H1 (cell line): Measurements from ENCODE around the gene FAM9B. TPM values are rescaled to one million over a fixed set of nuclear protein-coding genes. Genes with fewer than 3 reads are reported as not detected.

Experiments used
- CTCF ChIA-PET: fragments of 300-600 bp; sonication (Branson Sonifier 250); formaldehyde crosslinking; loops from one replicate; lab custom pipeline; 2021; ENCODE audit not compliant: partially characterized antibody; lab: Charles Lee
- POLR2A ChIA-PET: fragments of 300-600 bp; sonication (Branson Sonifier 250); formaldehyde crosslinking; loops from one replicate; lab custom pipeline; 2021; ENCODE audit warnings: inconsistent platforms; ENCODE audit not compliant: partially characterized antibody; lab: Charles Lee
- DNase-seq, 2 experiments: peaks; one replicate each; pipeline versions ENCODE4 v3.0.0 to v3.0.0-alpha.2; 2010 to 2022; ENCODE audit warnings: low spot score in 2 of 2, low read depth in 1 of 2, mixed read lengths in 1 of 2
- FAIRE-seq: peaks from 2 replicates; lab custom pipeline; 2011; peaks lifted over from hg19 to GRCh38; lab: Jason Lieb, UNC
- H2AFZ ChIP-seq: 2 replicates; pipeline ENCODE4 v1.8.1; 2012; ENCODE audit warnings: low read length, inconsistent platforms
- H2AK5ac ChIP-seq: 2 replicates; pipeline ENCODE4 v1.6.1; 2013; ENCODE audit warnings: low read depth, low read length
- H2BK120ac ChIP-seq: replicated peaks from 2 replicates; pipeline ENCODE3; 2013; ENCODE audit warnings: low read depth, low read length, inconsistent platforms
- H2BK12ac ChIP-seq: 2 replicates; pipeline ENCODE4 v1.6.1; 2013; ENCODE audit warnings: low read depth, low read length
- H2BK15ac ChIP-seq: 2 replicates; pipeline ENCODE4 v1.6.1; 2013; ENCODE audit warnings: low read length
- H2BK20ac ChIP-seq: 2 replicates; pipeline ENCODE4 v1.6.1; 2013; ENCODE audit warnings: low read length
- H2BK5ac ChIP-seq: 2 replicates; pipeline ENCODE4 v1.6.1; 2013; ENCODE audit warnings: low read depth, low read length
- H3K14ac ChIP-seq: 2 replicates; pipeline ENCODE4 v1.6.1; 2013; ENCODE audit warnings: inconsistent platforms; ENCODE audit not compliant: insufficient read length
- H3K18ac ChIP-seq: 2 replicates; pipeline ENCODE4 v1.6.1; 2013; ENCODE audit warnings: low read length; ENCODE audit errors: extremely low read depth
- H3K23ac ChIP-seq: 2 replicates; pipeline ENCODE4 v1.6.1; 2013; ENCODE audit warnings: inconsistent platforms; ENCODE audit not compliant: insufficient read length
- H3K23me2 ChIP-seq: 2 replicates; pipeline ENCODE4 v1.6.1; 2013; ENCODE audit warnings: low read depth, low read length
- H3K27ac ChIP-seq: 2 replicates; pipeline ENCODE4 v1.6.1; 2011; ENCODE audit warnings: low read depth, low read length, inconsistent platforms
- H3K27me3 ChIP-seq, 4 experiments: replicated peaks in 1 of 4; 1 replicate in 1 of 4; 2 replicates in 3 of 4; pipeline versions ENCODE4 v1.6.1 to v1.8.1; 2011 to 2013; ENCODE audit warnings: low read length in 3 of 4, mild to moderate bottlenecking in 3 of 4, inconsistent platforms in 2 of 4, mixed read lengths in 2 of 4, moderate library complexity in 1 of 4; ENCODE audit not compliant: control insufficient read depth in 3 of 4, insufficient read depth in 3 of 4; ENCODE audit errors: extremely low read depth in 1 of 4
- H3K36me3 ChIP-seq, 4 experiments: 2 replicates each; pipeline versions ENCODE4 v1.6.1 to v1.8.1; 2011 to 2013; ENCODE audit warnings: mild to moderate bottlenecking in 4 of 4, low read length in 3 of 4, moderate library complexity in 2 of 4, control low read depth in 1 of 4, inconsistent platforms in 1 of 4; ENCODE audit not compliant: insufficient read depth in 4 of 4, control insufficient read depth in 2 of 4
- H3K4ac ChIP-seq: replicated peaks from 2 replicates; pipeline ENCODE3; 2013; ENCODE audit warnings: low read length, low read depth, mixed read lengths, inconsistent platforms; ENCODE audit not compliant: insufficient read length
- H3K4me1 ChIP-seq, 4 experiments: replicated peaks in 1 of 4; 1 replicate in 1 of 4; 2 replicates in 3 of 4; pipeline versions ENCODE4 v1.6.1 to v1.8.1; 2011 to 2013; ENCODE audit warnings: low read length in 3 of 4, inconsistent platforms in 2 of 4, mixed read lengths in 1 of 4; ENCODE audit not compliant: insufficient read depth in 4 of 4, control insufficient read depth in 3 of 4
- H3K4me2 ChIP-seq, 2 experiments: 2 replicates each; pipeline versions ENCODE4 v1.6.1 to v1.8.1; 2011 to 2013; ENCODE audit warnings: low read depth in 2 of 2, low read length in 2 of 2, control low read depth in 1 of 2, inconsistent platforms in 1 of 2, mild to moderate bottlenecking in 1 of 2; ENCODE audit not compliant: insufficient read depth in 1 of 2
- H3K4me3 ChIP-seq, 4 experiments: fragments of 200-600, 300-600 bp in 1 of 4; sonication (generic), shearing (Covaris generic), sonication (Bioruptor Twin) in 1 of 4; 2 replicates each; pipeline versions ENCODE4 v1.5.1 to v1.8.1; 2011 to 2016; ENCODE audit warnings: low read length in 4 of 4, low read depth in 3 of 4, control low read depth in 2 of 4, inconsistent platforms in 2 of 4, mild to moderate bottlenecking in 2 of 4, mixed read lengths in 1 of 4, moderate library complexity in 1 of 4; ENCODE audit not compliant: insufficient read depth in 2 of 4; ENCODE audit errors: extremely low read depth in 1 of 4
- H3K56ac ChIP-seq: replicated peaks from 2 replicates; pipeline ENCODE3; 2013; ENCODE audit warnings: low read depth, mild to moderate bottlenecking, mixed read lengths, low read length, inconsistent platforms; ENCODE audit not compliant: insufficient read length
- H3K79me1 ChIP-seq: 2 replicates; pipeline ENCODE4 v1.6.1; 2013; ENCODE audit warnings: low read depth, low read length, control low read depth
- H3K79me2 ChIP-seq, 2 experiments: 2 replicates each; pipeline versions ENCODE4 v1.6.1 to v1.8.1; 2012 to 2013; ENCODE audit warnings: low read length in 2 of 2, mild to moderate bottlenecking in 2 of 2, inconsistent platforms in 1 of 2; ENCODE audit not compliant: insufficient read depth in 2 of 2, control insufficient read depth in 1 of 2
- H3K9ac ChIP-seq, 4 experiments: replicated peaks in 1 of 4; 1 replicate in 1 of 4; 2 replicates in 3 of 4; pipeline versions ENCODE4 v1.6.1 to v1.8.1; 2011 to 2013; ENCODE audit warnings: low read depth in 3 of 4, low read length in 3 of 4, control low read depth in 2 of 4, mild to moderate bottlenecking in 2 of 4, moderate library complexity in 2 of 4, inconsistent platforms in 1 of 4; ENCODE audit errors: extremely low read depth in 1 of 4
- H3K9me3 ChIP-seq, 2 experiments: 2 replicates each; pipeline versions ENCODE4 v1.6.1 to v1.8.1; 2012 to 2013; ENCODE audit warnings: mild to moderate bottlenecking in 2 of 2, moderate library complexity in 2 of 2, control low read depth in 1 of 2, inconsistent platforms in 1 of 2, low read depth in 1 of 2, low read length in 1 of 2, mixed read lengths in 1 of 2; ENCODE audit not compliant: insufficient read depth in 2 of 2
- H4K20me1 ChIP-seq, 2 experiments: replicated peaks in 1 of 2; 2 replicates each; pipeline versions ENCODE3 to v1.8.1; 2011 to 2013; ENCODE audit warnings: inconsistent platforms in 2 of 2, low read length in 2 of 2, mild to moderate bottlenecking in 1 of 2; ENCODE audit not compliant: insufficient read depth in 2 of 2, control insufficient read depth in 1 of 2
- H4K5ac ChIP-seq: 2 replicates; pipeline ENCODE4 v1.6.1; 2013; ENCODE audit warnings: low read length, low read depth, mixed read lengths, inconsistent platforms; ENCODE audit not compliant: insufficient read length
- H4K8ac ChIP-seq: 2 replicates; pipeline ENCODE4 v1.8.0; 2013; ENCODE audit warnings: mild to moderate bottlenecking, moderate library complexity, low read length, inconsistent platforms; ENCODE audit not compliant: insufficient read depth; ENCODE audit errors: extremely low read depth
- H4K91ac ChIP-seq: replicated peaks from 2 replicates; pipeline ENCODE3; 2013; ENCODE audit warnings: low read length, mixed read lengths, inconsistent platforms; ENCODE audit not compliant: insufficient read length
- HDAC2 ChIP-seq, 2 experiments: fragments of 300-600 bp in 1 of 2; sonication (generic) in 1 of 2; IDR thresholded peaks; 2 replicates each; pipeline ENCODE4 v1.6.1; 2011 to 2012; ENCODE audit warnings: low read depth in 2 of 2, low read length in 2 of 2, mild to moderate bottlenecking in 2 of 2, moderate library complexity in 2 of 2, borderline replicate concordance in 1 of 2, inconsistent platforms in 1 of 2
- RAD21 ChIP-seq, 2 experiments: IDR thresholded peaks in 1 of 2; conservative IDR thresholded peaks in 1 of 2; 2 replicates each; pipeline ENCODE4 v1.6.1; 2011; ENCODE audit warnings: low read depth in 2 of 2, low read length in 2 of 2, improper control_type of control experiment in 1 of 2, inconsistent platforms in 1 of 2, mild to moderate bottlenecking in 1 of 2, moderate library complexity in 1 of 2
- RBBP5 ChIP-seq: IDR thresholded peaks from 2 replicates; pipeline ENCODE4 v1.7.1; 2012; ENCODE audit warnings: low read depth, mild to moderate bottlenecking, inconsistent platforms, low read length, moderate library complexity, borderline replicate concordance
- WGBS, 2 experiments: shearing (Covaris generic) in 1 of 2; methylation state at CpG; one replicate each; pipeline versions ENCODE4 v1.1.6 to v1.1.7; 2013 to 2015; ENCODE audit warnings: low lambda C conversion rate in 2 of 2, mixed read lengths in 2 of 2, inconsistent platforms in 1 of 2, low coverage in 1 of 2, missing lambda C conversion rate in 1 of 2; ENCODE audit not compliant: insufficient replicate concordance in 2 of 2, insufficient coverage in 1 of 2, insufficient read length in 1 of 2; ENCODE audit errors: extremely low coverage in 1 of 2, missing lambda C conversion rate in 1 of 2; 5-methylcytosine and 5-hydroxymethylcytosine counted together
- polyA plus RNA-seq, 7 experiments: library from polyadenylated mRNA; depleted of rRNA in 3 of 7; stranded (reverse) in 5 of 7; unstranded in 2 of 7; fragments of >200 nt in 5 of 7; fragments of 200-250 nt in 2 of 7; gene quantifications; 1 replicate in 5 of 7; 2 replicates in 1 of 7; 4 replicates in 1 of 7; pipeline versions ENCODE4 v1.2.1 to v1.2.3, GENCODE V29; 2011 to 2013; ENCODE audit warnings: missing spikeins in 2 of 7, mixed read lengths in 2 of 7
- total RNA-seq: library from RNA; stranded (reverse); fragmentation: NEBNext Ultra II Directional; extraction: Animal tissue kit (Norgen Biotek cat#: 25700); gene quantifications from 2 replicates; pipeline ENCODE4 v1.2.1, GENCODE V29; 2021

FAM9B gene
- total and polyA plus RNA-seq, 2 of the 8 experiments (the other 6 are each of a cell fraction or from before 2014, with no cell fraction given) = not detected

DNA sequence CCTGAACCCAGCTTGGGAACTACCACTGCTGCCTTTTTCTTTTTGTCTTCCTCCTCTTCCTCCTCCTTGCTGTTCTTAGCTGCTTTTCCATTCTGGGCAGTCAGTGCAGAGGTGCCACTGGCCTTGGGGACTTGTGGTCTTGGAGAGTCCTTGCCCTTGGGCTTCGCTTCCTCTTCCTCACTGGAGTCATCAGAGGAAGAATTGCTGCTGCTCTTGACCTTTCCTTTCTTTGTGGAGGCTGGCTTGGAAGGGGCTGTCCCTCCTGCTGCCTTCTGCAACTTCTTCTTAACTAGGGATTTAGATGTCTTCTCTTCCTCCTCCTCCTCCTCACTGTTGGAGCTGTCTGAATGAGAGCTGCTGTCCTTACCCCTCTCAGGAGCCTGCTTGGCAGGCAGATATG lies 53.2 kb downstream of the FAM9B start:
- no peak overlapping the region for H2BK120ac ChIP-seq
- ChIA-PET CTCF (interaction anchor here (0.6 to 1.2 kb wide), 2 partner anchors 8 to 195 kb away, joined by 3 to 4 read pairs; no protein-coding TSS in a partner anchor), POLR2A (no interaction called here)
- no peak overlapping the region for H3K4me3 ChIP-seq
- H3K14ac ChIP-seq = no peak overlapping the region
- H4K91ac ChIP-seq = no peak overlapping the region
- H4K8ac ChIP-seq = no peak overlapping the region
- no peak overlapping the region for H3K18ac ChIP-seq
- no peak overlapping the region for H3K4me2 ChIP-seq
- no peak overlapping the region for H3K56ac ChIP-seq
- H4K5ac ChIP-seq = no peak overlapping the region
- H3K4me1 ChIP-seq = no peaks in the 10 kb centered on the region
- no peak for DNase-seq
- H2BK5ac ChIP-seq = no peak overlapping the region
- H3K9ac ChIP-seq = no peak overlapping the region
- H4K20me1 ChIP-seq = no peaks in the 10 kb centered on the region
- no peak overlapping the region for H2BK12ac ChIP-seq
- H2BK15ac ChIP-seq = no peak overlapping the region
- no peak overlapping the region for H3K4ac ChIP-seq
- no peaks in the 10 kb centered on the region for H3K27me3 ChIP-seq
- H2BK20ac ChIP-seq = no peak overlapping the region
- H3K36me3 ChIP-seq = no peaks in the 10 kb centered on the region
- no peaks in the 10 kb centered on the region for H3K9me3 ChIP-seq
- H3K23ac ChIP-seq = no peak overlapping the region
- H2AFZ ChIP-seq = no peak overlapping the region
- H3K79me1 ChIP-seq = no peaks in the 10 kb centered on the region
- no peak overlapping the region for H3K27ac ChIP-seq
- no peaks in the 10 kb centered on the region for H3K79me2 ChIP-seq
- WGBS, 2 experiments = 100% methylated on average over 1 of the region's 1 CpG; no CpG with 5 or more reads in 1 of the 2 experiments
- H3K23me2 ChIP-seq = no peaks in the 10 kb centered on the region
- no peak for FAIRE-seq
- H2AK5ac ChIP-seq = no peak overlapping the region
- TF ChIP-seq HDAC2 (IDR thresholded peaks at IDR 0.05; ENCODE audit: borderline replicate concordance in 1 of 2, low read depth in 2 of 2, low read length in 2 of 2) = no peak
- TF ChIP-seq RBBP5 = no peak
- no peak for TF ChIP-seq RAD21 (IDR thresholded peaks at IDR 0.05 in 1 of 2, conservative IDR thresholded peaks at IDR 0.05 in 1 of 2; ENCODE audit: low read depth in 2 of 2, low read length in 2 of 2)
